GM20431 (cell line): ENCODE results near the gene SPEM2.

Experiments used
- in situ Hi-C: fragments of 300-500 bp; cut with MseI, MboI; formaldehyde crosslinking; loops from one replicate; pipeline ENCODE4 v1.15.0; 2020; ENCODE audit warnings: low sequenced_read_pairs; ENCODE audit not compliant: unreplicated experiment

The SPEM2 gene

DNA sequence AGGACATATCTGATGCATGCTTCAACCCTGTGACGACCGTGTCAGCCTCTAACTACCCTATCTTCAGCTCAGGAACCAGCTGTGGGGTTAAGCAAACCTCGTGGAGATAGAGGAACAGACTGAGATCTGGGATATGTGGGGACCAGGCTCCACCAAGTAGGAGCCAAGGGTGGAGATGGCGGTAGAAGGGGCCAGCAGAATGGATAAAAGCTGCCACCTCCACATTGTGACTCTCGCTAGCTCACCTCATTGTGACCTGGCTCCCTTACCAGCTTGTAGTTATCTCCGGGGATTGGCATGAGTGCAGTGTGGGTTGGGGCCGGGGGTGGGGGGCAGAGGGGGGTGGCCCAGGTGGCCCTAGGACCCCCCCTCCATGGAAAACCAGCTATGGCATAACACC lies at the start of gene SPEM2:
SPEM2 (plus strand) TSS at position 301 of the 400 bp plus-strand sequence; CDS start at position 374, 73 bp downstream.
- in situ Hi-C loops: no loop called here

DNA sequence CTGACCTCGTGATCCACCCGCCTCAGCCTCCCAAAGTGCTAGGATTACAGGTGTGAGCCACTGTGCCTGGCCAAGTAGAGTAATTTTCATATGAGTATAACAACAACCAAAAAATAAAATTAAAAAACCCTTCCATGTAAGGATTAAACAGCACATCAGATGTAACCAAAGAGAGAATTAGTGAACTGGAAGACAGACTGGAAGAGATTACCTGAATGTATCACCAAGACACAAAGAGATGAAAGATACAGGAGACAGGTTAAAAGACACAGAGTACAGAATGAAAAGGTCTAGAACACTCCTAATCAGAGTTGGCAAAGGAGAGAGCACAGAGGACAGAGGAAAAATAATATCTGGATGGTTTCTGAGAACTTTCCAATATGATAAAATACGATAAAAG lies 46.3 kb upstream of the SPEM2 start:
- in situ Hi-C loops: no loop called here

DNA sequence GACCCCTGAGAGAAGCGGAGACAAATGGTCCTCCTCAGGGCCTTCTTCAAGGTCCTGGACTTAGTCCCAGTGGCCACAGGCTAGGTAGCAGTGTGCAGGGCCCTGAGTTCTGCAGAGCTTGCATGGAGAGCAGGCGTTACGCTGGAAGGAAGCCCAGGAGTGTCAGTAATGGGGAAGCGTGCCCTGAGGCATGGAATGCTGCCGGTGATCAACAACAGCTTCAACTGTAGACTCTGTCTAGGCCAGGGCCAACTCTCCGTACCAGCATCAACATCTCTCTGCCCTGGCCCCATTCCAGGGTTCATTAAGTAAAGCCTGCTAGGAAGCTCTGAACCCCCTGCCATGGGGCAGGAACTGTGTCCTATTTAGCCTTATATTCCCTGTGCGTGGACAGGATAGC lies 45.1 kb upstream of the SPEM2 start:
- in situ Hi-C loops: no loop called here

DNA sequence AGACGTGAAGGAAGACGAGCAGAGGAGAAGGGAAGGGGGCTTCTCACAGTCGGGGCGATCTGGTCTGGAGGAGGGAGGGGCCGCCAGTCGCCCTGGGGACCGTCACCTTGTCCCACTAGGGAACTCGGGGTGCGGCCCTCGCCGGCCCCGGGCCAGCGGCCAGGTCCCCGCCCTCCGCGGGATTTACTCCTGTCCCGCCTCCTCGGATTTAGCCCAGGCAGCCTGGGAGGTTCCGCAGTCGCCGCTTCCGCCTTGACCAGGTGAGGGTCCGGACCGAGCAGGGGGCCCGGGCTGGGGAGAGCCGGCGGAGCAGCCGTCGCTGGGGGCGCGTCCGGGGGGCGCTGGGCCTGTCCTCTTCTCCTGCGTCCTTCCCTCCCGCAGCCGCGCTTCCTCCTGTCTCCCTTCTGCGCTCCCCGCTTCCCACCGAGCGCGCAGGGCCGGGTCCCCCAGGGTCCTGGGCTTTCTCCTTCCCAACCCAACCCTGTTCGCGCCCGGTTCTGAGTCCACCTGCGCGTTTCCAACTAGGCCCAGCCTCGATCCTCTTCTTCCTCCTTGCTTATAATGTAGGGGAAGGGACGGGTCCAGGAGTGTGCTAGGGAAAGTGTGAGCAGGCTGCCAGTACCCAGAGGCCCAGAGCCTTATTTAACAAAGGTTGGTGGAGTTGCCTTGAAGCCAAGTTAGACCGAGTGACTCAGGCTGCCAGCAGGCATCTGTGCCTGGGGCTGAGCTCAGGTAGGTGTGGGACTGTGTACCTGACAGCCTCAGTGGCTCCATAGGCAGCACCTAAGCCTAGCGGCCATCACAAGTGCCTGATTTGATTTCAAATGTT lies 44.3 kb upstream of the SPEM2 start, which contains the start of gene TNK1:
TNK1 (plus strand) TSS at position 235 of the 829 bp plus-strand sequence. CDS start 1,838 bp downstream, outside the sequence.
- in situ Hi-C loops: no loop called here

DNA sequence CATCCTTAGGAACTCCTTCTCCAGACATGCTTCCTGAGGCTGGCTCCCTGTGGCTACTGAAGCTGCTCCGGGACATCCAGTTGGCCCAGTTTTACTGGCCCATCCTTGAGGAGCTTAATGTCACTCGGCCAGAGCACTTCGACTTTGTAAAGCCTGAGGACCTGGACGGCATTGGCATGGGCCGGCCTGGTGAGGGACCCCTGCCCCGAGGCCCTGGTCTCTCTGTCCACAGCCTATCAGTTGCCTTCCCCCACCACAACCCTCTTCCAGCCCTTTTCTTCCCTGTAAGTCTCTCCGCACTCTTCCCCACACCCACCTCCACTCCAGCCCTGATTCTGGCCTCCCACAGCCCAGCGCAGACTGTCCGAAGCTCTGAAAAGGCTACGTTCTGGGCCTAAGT lies 42.5 kb upstream of the SPEM2 start:
- in situ Hi-C loops: no loop called here

DNA sequence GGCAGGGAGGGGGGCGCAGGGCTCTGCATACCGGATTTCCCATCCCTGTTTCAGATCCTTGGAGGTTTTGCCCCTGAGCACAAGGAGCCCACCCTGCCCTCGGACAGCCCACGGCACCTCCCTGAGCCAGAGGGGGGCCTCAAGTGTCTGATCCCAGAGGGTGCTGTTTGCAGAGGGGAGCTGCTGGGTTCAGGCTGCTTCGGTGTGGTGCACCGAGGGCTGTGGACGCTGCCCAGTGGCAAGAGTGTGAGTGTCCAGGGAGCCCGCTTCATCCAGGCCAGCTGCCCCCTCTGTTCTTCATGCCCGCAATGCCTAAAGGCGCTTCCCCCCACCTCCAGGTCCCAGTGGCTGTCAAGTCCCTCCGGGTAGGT lies 42.1 kb upstream of the SPEM2 start:
- in situ Hi-C loops: no loop called here

DNA sequence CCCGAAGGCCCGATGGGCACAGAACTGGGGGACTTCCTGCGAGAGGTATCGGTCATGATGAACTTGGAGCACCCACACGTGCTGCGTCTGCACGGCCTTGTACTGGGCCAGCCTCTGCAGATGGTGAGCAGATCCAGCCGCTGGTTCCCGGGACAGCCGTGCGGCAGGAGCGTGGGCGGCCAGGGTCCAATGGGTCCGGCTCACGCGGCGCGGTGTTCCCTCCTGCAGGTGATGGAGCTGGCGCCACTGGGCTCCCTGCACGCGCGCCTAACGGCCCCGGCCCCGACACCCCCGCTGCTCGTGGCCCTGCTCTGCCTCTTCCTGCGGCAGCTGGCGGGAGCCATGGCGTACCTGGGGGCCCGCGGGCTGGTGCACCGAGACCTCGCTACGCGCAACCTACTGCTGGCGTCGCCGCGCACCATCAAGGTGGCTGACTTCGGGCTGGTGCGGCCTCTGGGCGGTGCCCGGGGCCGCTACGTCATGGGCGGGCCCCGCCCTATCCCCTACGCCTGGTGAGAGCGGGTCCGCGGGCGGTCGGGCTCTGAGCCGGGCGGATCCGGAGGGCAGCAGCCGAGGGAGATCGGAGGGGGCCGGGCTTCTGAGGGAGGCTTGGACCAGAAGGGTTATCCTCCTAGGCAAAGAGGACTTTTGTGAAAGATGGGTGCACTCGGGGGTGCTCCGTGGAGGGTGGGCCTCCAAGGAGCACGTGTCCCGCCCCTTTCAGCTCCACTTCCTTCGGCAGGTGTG lies 41.5 kb upstream of the SPEM2 start:
- in situ Hi-C loops: no loop called here

DNA sequence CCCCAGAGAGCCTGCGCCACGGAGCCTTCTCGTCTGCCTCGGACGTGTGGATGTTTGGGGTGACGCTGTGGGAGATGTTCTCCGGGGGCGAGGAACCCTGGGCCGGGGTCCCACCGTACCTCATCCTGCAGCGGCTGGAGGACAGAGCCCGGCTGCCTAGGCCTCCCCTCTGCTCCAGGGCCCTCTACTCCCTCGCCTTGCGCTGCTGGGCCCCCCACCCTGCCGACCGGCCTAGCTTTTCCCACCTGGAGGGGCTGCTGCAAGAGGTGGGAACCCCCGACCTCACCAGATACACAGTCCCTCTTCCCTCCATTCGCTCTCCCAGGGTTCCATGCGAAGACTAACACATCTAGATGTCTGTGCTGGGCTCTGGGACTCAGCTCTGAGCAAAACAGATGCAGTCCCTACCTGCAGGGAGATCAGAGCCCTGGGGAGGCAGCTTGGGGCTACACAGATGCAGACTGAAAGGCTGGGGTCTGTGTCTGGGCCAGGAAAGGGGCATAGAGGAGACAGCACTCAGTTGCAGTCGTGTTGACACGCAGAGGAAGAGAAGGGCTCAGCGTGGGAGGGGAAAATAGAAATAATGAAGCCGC lies 40.8 kb upstream of the SPEM2 start:
- in situ Hi-C loops: no loop called here

DNA sequence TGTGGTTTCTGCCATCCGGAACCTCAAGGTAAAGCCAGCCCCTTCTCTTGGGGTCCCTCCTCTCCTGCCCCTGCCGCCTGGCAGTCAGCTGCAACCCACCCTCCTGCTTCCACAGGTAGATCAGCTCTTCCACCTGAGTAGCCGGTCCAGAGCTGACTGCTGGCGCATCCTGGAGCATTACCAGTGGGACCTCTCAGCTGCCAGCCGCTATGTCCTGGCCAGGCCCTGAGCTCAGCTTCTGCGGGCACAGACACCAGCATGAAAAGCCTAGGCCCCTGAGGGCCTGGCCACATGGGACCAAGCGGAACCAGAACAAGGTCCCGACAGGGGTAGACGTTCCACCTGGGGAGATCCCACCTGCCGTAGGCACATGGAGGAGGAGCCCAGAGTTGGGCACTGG lies 36.6 kb upstream of the SPEM2 start:
- in situ Hi-C loops: no loop called here

DNA sequence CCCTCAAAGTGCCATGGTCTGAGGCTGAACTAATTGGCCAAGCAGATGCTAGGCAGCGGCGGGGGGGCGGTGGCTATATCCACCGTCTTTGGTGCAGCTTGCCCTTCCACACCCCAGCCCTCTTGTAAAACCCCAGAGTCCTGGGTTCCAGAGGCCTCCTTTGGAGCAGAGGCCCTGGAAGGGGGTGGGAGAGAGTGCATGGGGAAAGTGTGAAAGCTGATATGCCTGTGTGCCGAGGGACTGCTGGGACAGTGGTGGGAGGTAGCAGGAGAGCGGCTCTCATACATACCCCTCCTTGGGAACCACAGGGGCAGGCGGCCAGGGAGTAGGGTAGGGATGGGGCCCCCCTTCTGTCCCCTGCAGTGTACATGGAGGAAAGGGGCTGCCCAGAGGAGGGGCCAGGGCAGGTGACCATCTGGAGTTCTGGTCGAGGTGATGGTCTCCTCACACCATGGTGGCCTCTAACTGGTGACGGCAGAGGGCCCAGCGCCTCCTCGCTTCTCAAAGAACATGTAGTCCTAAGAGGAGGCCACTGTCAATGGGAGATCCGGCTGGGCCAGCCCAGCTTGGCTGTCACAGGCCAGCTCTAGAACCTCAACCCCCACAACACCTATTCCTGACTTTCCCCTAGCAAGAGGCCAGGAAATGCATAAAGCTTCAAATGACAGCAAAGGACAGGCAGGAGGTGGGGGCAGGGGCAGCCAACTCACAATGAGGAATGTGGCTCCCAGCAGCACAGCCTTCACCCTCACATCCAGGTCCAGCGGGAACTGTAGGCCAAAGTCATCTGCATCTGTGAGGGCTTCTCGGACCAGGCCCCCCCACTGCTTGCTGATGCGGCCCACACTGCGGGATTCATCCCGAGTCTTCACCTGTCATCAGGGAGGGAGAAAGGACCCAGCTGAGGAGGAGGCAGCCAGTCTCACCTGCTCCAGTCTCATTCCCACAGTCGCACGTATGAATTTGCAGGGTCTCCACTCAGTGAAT lies 35.2 kb upstream of the SPEM2 start:
- in situ Hi-C loops: no loop called here

DNA sequence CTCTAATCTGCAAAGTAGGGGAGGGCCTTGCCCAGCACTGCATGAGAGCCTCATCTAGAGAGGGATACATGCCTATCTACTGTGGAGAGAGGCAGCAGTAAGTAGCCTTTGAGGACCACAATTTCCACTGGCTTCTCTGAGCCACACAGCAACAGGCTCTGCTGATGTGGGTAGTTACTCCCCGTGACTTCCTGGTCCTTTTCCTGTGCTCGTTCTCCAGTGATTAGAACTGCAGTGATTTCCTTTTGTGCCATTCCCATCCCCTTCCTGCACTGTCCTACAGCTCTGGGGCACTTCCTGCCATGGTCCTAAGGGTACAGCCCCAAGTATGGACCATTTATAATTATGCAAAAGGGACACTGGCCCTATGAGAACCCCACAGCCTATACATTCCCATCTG lies 34.1 kb upstream of the SPEM2 start:
- in situ Hi-C loops: no loop called here

DNA sequence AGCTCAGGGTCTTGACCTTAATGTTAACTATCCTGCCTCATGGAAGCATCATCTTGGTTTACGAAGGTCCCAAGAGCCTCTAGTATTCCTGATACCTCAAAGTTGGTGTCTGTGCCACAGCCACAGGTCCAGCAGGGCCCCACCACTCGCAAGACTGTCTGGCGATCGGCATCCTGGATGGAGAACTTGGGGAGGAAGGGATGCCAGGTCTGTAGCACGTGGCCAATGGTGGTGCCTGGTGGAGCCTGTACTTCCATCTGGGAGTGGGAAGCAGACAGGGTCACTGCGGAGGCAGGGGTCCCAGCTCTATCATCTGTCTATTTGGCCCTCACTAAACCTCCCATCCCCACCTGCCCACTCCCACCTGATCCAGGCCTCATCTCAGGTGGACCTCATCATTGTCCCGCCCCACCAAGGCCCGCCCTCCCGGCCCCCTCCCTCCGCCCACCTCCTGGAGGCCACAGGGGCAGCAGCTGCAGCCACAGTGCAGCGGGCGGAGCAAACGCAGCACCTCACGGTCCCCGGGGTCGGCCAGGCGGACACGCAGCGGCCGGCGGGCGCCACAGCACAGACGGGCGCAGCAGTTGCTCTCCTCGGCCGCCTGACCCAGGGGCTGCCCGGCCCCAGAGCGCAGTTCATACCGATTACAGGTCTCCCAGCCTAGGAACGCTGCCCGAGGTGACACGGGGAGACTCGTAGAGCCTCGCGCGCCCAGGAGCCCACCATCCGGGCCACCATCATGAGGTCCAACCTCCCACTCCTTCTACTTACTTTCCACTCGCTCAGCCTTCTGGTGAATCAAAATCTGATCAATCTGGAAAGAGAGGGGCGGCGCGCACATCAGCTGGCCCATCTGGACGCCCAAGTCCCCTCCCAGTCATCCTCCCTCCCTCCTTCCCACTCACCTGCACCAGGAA lies 32.5 kb upstream of the SPEM2 start:
- in situ Hi-C loops: no loop called here

DNA sequence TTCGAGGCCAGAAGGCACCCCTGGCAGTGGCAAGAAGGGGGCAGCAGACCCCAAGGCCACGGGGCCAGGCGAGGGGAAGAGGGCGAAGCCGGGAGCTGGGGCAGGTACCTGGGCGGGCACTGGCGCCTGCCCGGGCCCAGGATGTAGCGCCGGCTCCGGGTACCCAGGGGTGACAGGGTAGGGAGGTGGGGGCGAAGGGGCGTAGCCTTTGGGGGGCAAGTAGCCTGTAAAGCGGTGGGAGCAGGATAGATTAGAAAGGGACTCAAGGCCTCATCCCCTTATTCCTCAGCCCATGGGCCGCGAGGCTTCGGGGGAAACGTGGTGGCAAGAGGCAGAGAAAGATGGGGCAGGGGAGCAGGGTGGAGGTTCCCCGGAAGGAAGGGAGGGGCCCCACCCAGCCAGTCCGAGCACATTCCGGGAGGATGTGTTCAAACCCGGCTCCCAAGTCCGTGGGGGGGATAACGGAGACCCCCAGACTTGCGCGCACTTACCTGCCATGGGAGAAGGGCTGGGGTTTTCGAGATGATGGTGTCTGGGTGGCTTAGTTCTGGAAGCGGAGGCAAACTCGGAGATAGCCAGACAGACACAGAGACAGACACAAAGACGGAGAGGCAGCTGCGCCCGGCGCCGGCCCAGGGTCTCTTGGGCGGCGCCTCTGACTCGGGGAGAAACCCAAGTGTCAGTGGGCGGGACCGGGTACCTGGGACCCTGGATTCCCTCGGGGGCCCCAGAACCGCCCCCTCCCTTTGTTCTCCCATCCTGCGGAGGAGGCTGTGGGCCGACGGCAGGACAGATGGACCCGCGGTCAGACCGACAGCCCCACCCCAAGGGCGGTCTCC lies 31.6 kb upstream of the SPEM2 start:
- in situ Hi-C loops: no loop called here

DNA sequence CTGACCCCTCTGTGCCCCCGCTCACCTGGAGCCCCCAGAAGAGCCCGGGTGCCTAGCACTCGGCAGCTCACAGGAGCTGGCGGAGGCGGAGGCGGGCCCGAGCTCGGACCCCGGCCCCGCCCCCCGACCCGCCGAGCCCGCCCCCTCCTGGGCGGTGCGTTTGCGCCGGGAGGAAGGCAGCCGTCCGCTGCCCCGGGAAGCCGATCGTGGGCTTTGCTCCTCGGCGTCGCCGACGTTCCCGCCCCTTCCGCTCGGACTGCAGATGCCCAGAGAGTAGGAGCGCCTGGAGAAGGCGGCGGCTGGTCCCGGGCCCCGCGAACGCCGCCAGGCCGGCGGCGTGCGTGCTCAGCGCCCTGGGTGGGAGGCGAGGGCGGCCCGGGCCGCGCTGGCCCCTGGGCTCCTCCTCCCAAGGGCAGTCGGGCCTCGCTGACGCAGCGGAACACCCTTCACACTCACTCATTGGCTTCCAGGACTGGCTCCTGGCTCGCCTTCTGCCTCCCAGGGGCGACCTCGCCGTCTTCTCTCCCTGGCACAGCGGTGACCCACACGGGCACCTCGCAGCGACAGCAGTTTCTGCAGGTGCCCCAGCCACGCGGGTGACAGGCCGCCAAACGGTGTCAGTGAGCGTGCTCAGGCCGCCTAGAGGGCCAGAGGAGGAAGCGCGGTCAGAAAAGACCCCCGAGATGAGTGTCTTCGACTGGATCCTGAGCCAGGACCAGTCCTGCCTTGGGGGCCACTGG lies 30.8 kb upstream of the SPEM2 start, which contains the start of gene PLSCR3:
PLSCR3 (minus strand) TSS at position 74 of the 740 bp plus-strand sequence. CDS start 415 bp downstream, outside the sequence.
- in situ Hi-C loops: no loop called here

DNA sequence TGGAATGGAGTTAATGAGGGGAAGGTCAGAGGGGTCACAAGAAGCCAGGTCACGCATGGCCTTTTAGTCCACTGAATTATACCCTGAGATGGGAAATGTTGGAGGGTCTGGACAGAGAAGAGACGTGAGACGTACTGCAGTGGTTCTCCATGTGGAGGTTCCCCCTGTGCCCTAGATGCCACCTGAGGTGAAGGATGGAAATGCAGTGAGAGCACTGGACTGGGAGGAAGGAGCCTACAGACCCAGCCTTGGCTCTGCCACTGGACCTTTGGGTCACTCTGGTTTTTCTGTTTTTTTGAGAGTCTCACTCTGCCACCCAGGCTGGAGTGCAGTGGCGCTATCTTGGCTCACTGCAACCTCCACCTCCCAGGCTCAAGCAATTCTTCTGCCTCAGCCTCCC lies 29.3 kb upstream of the SPEM2 start:
- in situ Hi-C loops: no loop called here

DNA sequence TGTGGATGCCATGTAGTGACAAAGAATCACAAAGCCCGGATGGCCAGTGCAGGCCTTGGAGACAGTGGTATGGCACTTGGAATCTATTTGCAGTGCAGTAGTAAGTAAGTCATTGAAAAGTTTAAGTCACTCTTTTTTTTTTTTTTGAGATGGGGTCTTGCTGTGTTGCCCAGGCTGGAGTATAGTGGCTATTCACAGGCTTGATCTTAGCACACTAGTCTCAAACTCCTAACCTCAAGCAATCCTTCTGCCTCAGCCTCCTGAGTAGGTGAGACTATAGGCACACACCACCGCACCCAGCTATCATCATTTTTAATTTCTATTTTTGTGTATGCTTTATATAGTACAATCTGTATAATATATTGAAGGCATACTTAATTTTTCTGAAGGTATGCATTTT lies 26.8 kb upstream of the SPEM2 start:
- in situ Hi-C loops: no loop called here

DNA sequence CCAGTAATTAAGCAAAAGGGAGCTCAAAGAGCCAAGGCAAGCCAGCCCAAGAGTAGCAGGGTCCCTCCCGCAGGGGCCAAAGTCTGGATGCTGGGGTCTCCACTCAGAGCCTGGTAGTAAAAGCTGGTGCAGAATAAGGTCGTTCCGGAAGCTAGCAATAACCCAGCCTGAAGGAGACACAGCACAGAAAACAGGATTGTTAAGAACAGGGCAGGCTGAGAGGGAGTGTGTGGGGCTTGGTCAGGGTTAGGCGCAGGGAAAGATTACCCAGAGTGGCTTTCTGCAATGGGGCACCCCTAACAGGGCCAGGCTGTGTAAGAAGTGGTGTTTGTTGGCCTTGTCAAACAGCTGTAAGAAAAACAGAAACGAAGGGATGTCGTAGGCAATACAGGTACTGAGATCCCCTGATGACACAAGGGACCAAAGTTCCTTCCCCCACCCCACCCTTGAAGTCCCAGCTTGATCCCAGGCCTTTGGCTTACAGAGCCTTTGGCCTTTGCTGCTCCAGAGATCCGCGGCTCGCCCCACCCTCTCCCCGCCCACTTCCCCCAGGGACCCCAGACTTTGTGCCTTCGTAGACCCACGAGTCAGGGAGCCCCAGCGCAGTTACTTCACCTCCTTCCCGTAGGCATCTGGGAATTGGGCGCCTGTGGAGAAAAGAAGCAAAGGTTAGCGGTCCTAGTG lies 22.2 kb upstream of the SPEM2 start:
- in situ Hi-C loops: no loop called here
